Measurements from ENCODE around the gene RUNX1.

GRCh38 chr21:34915364-34915841 lies 133.7 kb downstream of the RUNX1 start:
- TF ChIP-seq ASH2L (IDR thresholded peaks at IDR 0.05; ENCODE audit: borderline replicate concordance, low read depth) (no peak), DPF2 (IDR thresholded peaks at IDR 0.05) (no peak), MTA3 (IDR thresholded peaks at IDR 0.05; ENCODE audit: borderline replicate concordance, low read length) (no peak), HDGF (IDR thresholded peaks at IDR 0.05) (no peak), RCOR1 (conservative IDR thresholded peaks at IDR 0.05; ENCODE audit: low read depth, low read length) (no peak), CBX3 (IDR thresholded peaks at IDR 0.05; ENCODE audit: borderline replicate concordance, low read depth) (no peak), POLR2A (IDR thresholded peaks at IDR 0.05; ENCODE audit: low read depth, low read length) (no peak), ZNF384 (IDR thresholded peaks at IDR 0.05; ENCODE audit: borderline replicate concordance, low read depth, low read length) (no peak), MXI1 (IDR thresholded peaks at IDR 0.05; ENCODE audit: low read depth, low read length) (no peak), ELK1 (IDR thresholded peaks at IDR 0.05; ENCODE audit: low read depth, low read length) (no peak), ZSCAN29 (IDR thresholded peaks at IDR 0.05) (no peak), SIX5 (IDR thresholded peaks at IDR 0.05; ENCODE audit: low read depth, low read length, severe bottlenecking) (no peak)
- TF ChIP-seq, protein P1, sequence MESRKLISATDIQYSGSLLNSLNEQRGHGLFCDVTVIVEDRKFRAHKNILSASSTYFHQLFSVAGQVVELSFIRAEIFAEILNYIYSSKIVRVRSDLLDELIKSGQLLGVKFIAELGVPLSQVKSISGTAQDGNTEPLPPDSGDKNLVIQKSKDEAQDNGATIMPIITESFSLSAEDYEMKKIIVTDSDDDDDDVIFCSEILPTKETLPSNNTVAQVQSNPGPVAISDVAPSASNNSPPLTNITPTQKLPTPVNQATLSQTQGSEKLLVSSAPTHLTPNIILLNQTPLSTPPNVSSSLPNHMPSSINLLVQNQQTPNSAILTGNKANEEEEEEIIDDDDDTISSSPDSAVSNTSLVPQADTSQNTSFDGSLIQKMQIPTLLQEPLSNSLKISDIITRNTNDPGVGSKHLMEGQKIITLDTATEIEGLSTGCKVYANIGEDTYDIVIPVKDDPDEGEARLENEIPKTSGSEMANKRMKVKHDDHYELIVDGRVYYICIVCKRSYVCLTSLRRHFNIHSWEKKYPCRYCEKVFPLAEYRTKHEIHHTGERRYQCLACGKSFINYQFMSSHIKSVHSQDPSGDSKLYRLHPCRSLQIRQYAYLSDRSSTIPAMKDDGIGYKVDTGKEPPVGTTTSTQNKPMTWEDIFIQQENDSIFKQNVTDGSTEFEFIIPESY (IDR thresholded peaks at IDR 0.05) = no peak
- TF ChIP-seq, protein P2, sequence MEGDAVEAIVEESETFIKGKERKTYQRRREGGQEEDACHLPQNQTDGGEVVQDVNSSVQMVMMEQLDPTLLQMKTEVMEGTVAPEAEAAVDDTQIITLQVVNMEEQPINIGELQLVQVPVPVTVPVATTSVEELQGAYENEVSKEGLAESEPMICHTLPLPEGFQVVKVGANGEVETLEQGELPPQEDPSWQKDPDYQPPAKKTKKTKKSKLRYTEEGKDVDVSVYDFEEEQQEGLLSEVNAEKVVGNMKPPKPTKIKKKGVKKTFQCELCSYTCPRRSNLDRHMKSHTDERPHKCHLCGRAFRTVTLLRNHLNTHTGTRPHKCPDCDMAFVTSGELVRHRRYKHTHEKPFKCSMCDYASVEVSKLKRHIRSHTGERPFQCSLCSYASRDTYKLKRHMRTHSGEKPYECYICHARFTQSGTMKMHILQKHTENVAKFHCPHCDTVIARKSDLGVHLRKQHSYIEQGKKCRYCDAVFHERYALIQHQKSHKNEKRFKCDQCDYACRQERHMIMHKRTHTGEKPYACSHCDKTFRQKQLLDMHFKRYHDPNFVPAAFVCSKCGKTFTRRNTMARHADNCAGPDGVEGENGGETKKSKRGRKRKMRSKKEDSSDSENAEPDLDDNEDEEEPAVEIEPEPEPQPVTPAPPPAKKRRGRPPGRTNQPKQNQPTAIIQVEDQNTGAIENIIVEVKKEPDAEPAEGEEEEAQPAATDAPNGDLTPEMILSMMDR (IDR thresholded peaks at IDR 0.05 in 2 of 3, conservative IDR thresholded peaks at IDR 0.05 in 1 of 3; ENCODE audit: control insufficient read depth in 2 of 3, extremely low read depth in 1 of 3, insufficient read depth in 1 of 3, low read depth in 3 of 3, low read length in 3 of 3) = no peak

All from GM12878 (cell line).